HPDE6-E6E7 (cell line): ENCODE results near the gene SERINC3.
A peak's percentile ranks its signal among the peaks of the same experiment; 100 is the strongest.

Experiments used
- DNase-seq: peaks from one replicate; pipeline ENCODE4 v3.0.0; 2011; ENCODE audit warnings: missing footprints; ENCODE audit errors: extremely low spot score

SERINC3 gene

DNA sequence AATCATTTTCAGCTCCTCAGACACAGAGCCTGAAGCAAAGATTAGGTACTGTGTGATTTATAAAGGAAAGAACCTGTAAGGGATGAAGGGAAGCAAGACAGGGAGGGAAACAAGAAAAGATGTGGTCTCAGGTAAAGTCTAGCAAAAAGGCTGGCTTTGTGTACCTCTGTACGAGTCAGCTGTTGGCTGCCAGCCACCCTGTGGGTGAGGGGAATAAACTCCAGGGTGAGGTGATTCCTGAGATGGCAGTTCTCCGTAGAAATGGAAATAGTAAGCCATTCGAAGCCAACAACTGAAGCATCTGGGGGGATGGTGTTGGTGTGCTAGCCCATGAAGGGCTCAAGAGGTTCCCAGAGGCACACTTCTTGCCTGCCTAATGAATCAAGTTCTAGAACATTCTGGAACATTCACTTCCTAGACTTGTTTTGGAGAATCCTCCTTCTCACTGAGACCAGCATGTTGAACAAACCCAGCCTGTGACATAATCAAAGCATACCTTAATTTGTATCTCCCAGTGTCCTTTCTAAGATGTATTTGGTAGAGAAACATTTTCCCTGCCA lies 56.8 kb downstream of the SERINC3 start:
- DNase-seq, result no peak

DNA sequence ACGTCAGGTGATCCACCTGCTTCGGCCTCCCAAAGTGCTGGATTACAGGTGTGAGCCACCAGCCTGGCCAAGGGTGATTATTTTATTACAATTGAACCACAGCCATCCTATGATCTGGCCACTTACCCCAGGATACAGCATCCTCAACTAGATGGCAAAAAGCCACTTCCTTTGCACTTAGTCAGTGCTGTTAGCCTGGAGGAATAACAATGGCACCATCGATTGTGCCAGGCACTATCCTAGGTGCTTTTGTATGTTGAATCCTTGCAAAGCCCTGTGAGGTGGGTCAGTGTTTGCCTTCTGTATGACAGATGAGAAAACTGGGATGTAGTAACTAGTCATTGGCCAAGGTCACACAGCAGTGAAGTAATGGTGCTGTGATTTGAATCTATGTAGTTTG lies 57.4 kb downstream of the SERINC3 start:
- DNase-seq, result no peak

DNA sequence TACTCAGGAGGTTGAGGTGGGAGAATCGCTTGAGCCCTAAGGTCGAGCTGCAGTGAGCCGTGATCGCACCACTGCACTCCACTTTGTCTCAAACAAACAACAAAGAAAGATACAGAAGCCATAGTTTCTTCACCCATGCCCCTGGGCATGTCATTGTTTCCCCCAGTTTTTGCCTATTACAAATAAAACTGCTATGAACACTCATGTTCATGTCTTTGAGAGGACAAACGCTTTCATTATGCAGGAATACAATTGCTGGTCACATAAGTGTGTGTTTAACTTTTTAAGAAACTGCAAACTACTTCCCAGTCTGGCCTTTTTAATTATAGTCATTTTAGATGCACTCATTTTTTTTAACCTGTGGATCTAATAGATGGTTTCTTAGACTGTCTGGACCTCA lies 58.4 kb downstream of the SERINC3 start:
- DNase-seq, result no peak

DNA sequence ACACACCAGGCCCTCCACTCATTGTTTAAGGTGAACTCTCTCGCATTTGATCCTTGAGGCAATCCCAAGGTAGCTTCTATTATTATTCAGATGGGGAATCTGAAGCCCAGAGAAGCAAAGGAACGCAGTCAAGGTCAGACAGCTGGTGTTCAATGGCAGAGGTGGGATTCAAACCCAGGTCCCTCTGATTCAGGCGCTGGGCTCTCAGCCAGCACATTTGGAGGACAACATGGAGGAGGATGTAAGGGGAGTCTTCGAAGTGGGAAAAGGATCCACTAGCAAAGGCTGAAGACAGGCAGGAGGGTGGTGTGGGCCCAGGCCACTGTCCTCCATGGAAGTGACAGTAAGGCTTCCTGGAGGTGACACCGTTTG lies 60.1 kb downstream of the SERINC3 start:
- DNase-seq, result no peak

DNA sequence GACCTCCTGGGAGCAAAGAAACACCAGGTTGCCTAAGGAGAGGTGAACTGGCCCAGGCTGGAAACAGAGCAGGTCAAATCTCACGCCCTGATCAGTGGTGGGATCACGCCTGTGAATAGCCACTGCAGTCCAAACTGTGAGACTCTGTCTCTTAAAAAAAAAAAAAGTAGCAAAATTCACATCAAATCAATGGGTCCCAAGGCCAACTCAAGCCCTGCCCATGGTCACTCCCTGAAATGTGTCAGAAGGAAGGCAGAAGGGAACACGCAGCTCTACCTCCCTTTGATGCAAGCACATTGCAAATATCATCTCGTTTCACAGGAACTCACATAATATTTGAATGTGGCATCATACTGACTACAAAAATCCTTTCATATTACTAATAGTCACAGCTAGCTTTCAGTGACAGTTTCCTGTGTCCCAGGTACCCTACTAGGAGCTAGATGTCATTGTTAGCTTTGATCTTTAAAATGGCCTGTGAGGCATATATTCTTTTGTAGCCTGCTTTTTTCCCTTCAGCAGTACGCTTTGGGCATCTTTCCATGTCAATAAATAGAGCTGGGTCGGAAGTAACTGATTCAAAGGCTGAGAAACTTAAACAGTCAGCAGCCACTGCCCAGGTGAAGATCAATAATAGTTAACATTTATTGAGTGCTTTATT lies 60.6 kb downstream of the SERINC3 start:
- no peak for DNase-seq

DNA sequence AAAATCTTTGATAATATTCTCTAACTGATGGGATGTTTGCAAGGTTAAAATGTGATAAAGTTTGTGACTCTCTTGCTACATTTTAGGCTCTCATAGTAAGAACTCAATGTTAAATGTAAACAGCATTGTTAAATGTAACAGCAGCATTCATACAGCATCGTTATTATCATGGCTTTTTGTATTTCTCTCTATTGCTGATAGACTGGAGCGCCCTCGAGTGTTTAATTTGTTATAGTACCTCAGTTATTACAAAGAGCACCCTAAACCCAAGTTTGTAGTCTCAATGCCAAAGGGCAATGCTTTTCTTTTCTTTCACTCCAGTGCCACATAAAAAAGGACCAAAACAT lies 61.1 kb downstream of the SERINC3 start:
- DNase-seq, result peak; percentile 67

DNA sequence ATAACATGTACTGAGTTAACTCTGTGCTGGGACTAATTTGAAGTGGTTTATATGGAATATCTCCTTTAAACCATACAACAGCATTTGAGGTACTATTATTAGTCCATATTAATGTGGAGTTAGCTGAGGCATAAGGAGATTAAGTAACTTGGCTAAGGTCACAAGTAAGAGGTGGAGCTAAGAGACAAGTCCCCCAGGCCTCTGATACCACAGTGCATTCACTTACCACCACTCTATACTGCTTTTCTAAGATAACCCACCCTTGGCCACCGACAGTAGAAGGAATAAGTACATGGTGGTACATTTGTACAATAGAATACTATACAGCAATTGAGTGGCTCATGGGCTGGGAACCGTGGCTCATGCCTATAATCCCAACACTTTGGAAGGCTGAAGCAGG lies 62.6 kb downstream of the SERINC3 start:
- DNase-seq, result no peak

DNA sequence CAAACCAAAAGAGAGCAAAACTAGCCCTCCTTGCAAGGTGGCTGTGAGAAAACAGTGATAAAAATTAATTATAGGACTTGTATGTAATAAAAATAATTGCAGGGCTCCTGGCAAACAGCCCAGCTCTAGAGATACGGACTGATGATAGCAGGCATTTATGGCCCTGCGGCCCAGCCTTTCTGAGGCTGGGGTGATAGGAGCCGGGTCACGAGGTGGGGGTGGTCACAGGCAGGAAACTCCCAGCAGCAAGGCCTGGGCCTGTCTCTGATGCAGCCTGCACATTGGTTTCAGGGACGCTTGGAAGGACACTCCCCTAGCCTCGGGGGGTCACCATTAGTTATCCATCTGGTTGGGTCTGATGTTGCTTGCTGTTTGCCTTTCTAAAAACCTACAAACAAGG lies 64.9 kb downstream of the SERINC3 start:
- DNase-seq, result no peak

DNA sequence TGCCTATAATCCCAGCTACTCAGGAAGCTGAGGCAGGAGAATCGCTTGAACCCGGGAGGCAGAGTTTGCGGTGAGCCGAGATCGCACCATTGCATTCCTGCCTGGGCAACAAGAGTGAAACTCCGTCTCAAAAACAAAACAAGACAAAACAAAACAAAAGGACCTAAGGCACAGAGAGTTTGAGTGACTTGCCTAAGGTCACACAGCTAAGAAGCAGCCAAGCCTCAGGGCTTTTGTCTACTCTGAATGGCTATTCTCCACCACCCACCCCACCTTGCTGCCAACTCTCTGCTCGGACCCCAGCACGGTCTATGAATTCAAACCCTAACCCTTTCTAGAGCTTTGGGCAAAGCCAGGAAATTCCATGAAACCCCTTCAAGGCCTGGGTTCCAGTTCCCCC lies 65.3 kb downstream of the SERINC3 start:
- DNase-seq, result no peak

DNA sequence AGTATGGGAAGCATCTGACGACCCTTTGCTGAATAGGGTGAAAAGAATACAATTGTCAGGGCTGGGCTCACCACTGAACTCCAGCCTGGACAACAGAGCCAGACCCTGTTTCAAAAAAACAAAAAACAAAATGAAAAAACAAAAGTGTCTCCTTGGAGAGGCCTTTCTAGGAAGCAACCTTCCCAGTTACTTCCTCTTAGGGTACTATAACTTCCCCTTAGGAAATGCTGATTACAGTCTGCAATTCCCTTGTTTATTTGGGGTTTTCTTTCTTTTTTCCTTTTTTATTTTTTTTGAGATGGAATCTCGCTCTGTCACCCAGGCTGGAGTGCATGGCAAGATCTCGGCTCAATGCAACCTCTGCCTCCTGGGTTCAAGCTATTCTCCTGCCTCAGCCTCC lies 66.7 kb downstream of the SERINC3 start:
- DNase-seq, result no peak

DNA sequence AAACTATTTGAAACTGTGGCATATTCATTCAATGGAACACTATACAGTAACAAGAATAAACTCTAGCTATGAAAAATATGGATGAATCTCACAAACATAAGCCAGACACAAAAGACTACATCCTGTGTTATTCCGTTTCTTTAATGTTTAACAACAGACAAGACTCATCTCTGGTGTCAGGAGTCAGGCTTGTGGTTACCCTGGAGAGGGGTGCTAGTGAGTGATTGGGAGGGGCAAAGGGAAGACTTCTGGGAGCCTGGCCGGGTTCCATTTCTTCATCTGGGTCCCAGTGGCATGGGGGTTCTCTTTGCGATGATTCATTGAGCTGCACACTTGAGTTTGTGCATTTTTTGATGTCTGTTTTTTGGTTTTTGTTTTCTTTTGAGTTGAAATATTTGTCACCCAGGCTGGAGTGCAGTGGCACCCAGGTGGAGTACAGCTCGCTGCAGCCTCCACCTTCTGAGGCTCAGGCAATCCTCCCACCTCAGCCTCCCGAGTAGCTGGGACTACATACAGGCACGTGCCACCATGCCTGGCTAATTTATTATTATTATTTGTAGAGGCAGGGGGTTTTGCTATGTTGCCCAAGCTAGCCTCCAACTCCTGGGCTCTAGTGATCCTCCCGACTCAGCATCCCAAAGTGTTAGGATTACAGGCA lies 67.4 kb downstream of the SERINC3 start:
- no peak for DNase-seq

DNA sequence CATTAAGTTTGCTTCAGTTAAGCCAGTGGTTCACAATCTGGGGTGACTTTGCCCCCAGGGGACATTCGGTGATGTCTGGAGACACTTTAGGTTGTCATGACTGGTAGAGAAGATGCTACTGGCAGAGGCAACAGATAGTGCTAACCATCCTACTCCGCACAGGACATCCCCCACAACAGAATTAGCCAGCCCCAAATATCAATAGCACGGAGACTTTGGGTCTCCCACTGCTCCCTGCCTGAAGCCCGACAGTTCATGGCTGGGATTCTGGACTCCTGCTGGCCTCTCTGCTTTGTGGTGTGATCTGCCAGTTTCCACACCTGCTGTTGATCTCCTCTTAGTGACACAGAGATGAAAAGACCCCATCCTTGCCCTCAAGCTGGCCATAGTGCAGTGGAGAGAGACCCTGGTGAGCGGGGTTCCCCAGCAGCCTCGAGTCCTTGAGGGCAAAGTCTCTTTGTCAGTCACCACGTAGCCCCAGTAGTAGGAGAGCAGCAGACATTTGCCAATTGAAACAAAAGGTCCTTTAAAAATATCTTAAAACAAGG lies 70.9 kb downstream of the SERINC3 start:
- no peak for DNase-seq

DNA sequence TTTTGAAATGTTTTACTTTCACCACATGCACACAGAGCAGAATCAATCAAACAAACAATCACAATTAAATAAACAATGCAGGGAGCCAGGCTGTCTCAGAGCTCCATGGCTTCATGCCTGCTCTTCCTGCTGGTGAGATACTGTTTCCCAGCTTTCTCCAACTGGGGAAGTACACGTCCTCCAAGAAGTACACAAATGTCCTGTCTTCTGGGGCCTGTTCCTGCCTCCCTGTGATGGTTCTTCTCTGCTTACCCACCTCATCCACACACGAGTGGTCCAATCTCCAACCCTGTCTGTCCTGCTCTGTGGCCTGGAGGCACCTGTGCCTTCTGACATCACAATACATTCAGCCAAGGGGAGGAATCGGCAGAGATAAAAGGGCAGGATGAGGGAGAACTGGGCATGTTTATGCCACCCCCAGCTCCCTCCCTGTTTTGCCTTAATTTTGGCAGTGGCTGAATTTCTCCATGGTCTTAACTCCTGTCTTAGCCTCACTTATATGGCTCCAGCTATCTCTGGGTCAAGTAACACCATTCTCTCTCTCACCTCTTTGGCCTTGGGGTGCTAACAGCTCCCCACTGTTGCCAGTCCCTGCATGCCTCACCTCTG lies 71.5 kb downstream of the SERINC3 start:
- DNase-seq, result no peak

DNA sequence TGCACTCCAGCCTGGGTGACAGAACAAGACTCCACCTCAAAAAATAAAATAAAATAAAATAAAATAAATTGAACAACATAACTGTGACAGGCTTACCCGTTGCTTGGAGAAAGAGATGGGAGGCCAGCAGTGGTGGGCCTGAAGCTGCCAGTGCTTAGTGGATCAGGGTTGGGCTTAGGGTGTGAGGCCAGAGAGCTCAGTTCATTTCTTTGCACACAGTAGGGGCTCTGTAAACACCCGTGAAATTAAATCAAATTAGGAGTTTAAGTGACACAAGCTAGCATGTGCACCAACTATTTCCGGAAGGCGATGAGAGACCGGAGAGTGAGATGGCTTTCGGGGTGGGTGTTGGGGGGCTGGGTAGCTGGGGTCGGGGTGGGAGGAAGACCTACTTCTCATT lies 72.0 kb downstream of the SERINC3 start:
- DNase-seq, result no peak

DNA sequence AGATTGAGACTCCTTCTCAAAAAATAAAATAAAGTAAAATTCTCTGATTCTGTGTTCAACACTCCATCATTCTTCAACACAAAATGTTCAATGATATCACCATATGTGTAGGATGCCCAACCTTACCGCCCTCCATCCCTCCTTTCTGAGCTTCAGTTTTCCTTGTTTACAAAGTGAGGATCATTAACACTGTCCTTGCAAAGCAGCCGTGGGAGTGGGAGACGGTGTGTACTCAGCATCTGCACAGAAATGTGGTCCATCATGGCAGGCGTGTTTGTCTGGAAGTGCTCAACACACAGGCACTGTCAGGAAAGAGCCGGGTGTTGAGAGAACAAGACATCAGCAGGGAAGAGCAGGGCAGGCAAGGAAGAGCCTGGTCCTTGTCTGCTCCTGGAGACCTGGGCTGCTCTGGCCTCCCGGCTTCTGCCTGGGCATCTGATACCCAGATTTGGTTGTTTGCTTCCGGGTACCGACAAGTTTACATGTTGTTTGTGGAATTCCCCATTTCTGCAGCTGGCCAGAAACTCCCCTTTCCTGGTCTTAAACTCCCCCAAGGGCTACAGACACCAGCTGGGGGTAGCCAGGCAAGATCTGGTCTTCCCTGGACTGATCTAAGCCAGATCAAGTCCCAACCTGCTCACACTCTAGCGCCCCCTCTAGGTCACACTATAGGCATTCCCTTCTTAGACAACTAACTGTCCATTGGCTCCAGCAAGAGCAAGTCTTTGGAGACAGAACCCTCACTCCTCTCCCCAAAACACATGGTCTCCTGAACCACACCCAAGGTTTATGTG lies 72.9 kb downstream of the SERINC3 start:
- DNase-seq, result no peak

DNA sequence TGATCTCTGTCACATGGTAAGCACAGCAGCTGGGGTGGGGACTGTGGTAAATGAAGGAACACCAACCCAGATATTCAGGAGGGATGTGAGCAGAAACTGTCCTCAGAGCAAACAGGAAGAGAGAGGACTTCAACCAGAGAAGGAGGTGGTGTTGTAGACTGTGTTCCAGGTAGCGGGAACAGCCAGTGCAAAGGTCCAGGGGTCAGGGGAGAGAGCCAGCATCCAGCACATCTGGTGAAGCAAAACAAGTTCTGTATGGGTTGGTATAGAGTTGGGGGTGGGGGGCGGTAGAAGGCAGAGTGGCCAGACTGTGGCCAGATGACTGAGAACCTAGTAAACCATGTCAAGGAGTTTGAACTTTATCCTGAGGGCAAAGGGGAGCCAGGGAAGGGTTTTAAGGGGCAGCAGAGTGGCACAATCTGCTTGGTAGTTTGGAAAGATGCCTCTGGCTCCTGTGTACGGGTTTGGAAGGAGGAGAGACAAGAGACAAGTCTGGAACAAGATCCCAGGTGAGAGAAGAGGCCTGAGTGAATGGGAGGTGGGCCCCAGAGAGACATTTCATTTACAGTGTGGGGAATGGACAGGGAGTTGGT lies 73.9 kb downstream of the SERINC3 start:
- DNase-seq, result no peak
